Stomach (tissue), 4 donors: ENCODE results near the gene BABAM2.

Experiments
- EP300 ChIP-seq: sonication (generic); formaldehyde crosslinking; IDR thresholded peaks from one replicate; pipeline ENCODE4 v1.6.1; 2017; ENCODE audit warnings: antibody characterized with exemption
- POLR2A ChIP-seq, 4 donors: fragments of 450-650 bp; IDR thresholded peaks; one replicate each; pipeline ENCODE4 v1.6.1; 2016; ENCODE audit warnings: antibody characterized with exemption in 4 of 4, control low read depth in 2 of 4, mild to moderate bottlenecking in 1 of 4, moderate library complexity in 1 of 4
- POLR2AphosphoS5 ChIP-seq, 3 donors: sonication (generic); formaldehyde crosslinking; IDR thresholded peaks; one replicate each; pipeline ENCODE4 v1.6.1; 2016; ENCODE audit warnings: antibody characterized with exemption in 3 of 3
- TF ChIP-seq, protein P1 (sequence below), 7 experiments: fragments of 450-650 bp in 4 of 7; fragments of 200-600 bp in 3 of 7; sonication (generic) in 3 of 7; IDR thresholded peaks; one replicate each; pipeline ENCODE4 v1.5.1; 2016 to 2019; ENCODE audit warnings: antibody characterized with exemption in 7 of 7, control low read depth in 2 of 7, mild to moderate bottlenecking in 1 of 7

DNA sequence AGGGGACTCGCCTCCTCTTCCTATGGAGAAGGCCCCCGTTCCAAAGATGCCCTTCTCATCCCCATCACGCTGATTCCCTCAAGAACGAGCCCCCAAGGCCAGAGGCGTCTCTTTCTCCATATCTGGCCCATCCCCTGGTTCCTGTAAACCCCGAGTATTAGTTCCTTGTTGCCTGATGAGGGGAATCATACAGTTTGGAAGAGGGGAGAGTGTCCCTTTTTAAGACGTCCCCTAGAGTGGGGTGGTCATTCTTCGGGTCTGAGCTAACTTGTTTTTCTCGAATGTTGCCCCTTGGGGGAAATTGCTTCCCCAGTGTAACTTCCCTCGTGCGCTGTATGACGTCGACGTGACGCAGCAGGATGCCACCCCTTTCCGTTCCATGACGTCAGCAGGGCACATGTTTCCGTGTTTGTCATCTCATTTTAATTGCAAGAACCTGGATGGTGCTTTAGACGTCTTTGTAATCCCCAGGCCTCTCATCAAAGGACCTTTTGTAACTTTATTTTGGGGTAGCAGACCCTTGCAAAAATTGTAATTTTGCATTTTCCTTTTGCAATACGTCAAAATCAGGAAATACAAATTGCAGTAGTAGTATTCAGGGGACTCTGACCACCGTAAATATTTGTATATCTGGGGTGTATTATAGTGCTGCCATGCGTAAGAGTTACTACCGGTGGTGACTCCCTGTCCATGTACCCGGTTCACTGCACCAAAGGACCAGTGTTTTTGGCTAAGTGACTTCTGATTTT lies 569 bp downstream of the BABAM2 start:
- TF ChIP-seq, protein P1, sequence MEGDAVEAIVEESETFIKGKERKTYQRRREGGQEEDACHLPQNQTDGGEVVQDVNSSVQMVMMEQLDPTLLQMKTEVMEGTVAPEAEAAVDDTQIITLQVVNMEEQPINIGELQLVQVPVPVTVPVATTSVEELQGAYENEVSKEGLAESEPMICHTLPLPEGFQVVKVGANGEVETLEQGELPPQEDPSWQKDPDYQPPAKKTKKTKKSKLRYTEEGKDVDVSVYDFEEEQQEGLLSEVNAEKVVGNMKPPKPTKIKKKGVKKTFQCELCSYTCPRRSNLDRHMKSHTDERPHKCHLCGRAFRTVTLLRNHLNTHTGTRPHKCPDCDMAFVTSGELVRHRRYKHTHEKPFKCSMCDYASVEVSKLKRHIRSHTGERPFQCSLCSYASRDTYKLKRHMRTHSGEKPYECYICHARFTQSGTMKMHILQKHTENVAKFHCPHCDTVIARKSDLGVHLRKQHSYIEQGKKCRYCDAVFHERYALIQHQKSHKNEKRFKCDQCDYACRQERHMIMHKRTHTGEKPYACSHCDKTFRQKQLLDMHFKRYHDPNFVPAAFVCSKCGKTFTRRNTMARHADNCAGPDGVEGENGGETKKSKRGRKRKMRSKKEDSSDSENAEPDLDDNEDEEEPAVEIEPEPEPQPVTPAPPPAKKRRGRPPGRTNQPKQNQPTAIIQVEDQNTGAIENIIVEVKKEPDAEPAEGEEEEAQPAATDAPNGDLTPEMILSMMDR (IDR thresholded peaks at IDR 0.05): no peak
- TF ChIP-seq POLR2AphosphoS5 (IDR thresholded peaks at IDR 0.05) (peak; percentile 37 to 89 (median 50)), EP300 (peak; percentile 85), POLR2A (IDR thresholded peaks at IDR 0.05) (no peak)
